H1 (cell line): Measurements from ENCODE around the gene INAVA. TPM values are rescaled to one million over a fixed set of nuclear protein-coding genes. Genes with fewer than 3 reads are reported as not detected.

Experiments
- CTCF ChIA-PET: fragments of 300-600 bp; sonication (Branson Sonifier 250); formaldehyde crosslinking; loops from one replicate; lab custom pipeline; 2021; ENCODE audit not compliant: partially characterized antibody; lab: Charles Lee
- POLR2A ChIA-PET: fragments of 300-600 bp; sonication (Branson Sonifier 250); formaldehyde crosslinking; loops from one replicate; lab custom pipeline; 2021; ENCODE audit warnings: inconsistent platforms; ENCODE audit not compliant: partially characterized antibody; lab: Charles Lee
- DNase-seq, 2 experiments: peaks; one replicate each; pipeline versions ENCODE4 v3.0.0 to v3.0.0-alpha.2; 2010 to 2022; ENCODE audit warnings: low spot score in 2 of 2, low read depth in 1 of 2, mixed read lengths in 1 of 2
- FAIRE-seq: peaks from 2 replicates; lab custom pipeline; 2011; peaks lifted over from hg19 to GRCh38; lab: Jason Lieb, UNC
- H2AFZ ChIP-seq: 2 replicates; pipeline ENCODE4 v1.8.1; 2012; ENCODE audit warnings: low read length, inconsistent platforms
- H2AK5ac ChIP-seq: 2 replicates; pipeline ENCODE4 v1.6.1; 2013; ENCODE audit warnings: low read depth, low read length
- H2BK120ac ChIP-seq: replicated peaks from 2 replicates; pipeline ENCODE3; 2013; ENCODE audit warnings: low read depth, low read length, inconsistent platforms
- H2BK12ac ChIP-seq: 2 replicates; pipeline ENCODE4 v1.6.1; 2013; ENCODE audit warnings: low read depth, low read length
- H2BK15ac ChIP-seq: 2 replicates; pipeline ENCODE4 v1.6.1; 2013; ENCODE audit warnings: low read length
- H2BK20ac ChIP-seq: 2 replicates; pipeline ENCODE4 v1.6.1; 2013; ENCODE audit warnings: low read length
- H2BK5ac ChIP-seq: 2 replicates; pipeline ENCODE4 v1.6.1; 2013; ENCODE audit warnings: low read depth, low read length
- H3K14ac ChIP-seq: 2 replicates; pipeline ENCODE4 v1.6.1; 2013; ENCODE audit warnings: inconsistent platforms; ENCODE audit not compliant: insufficient read length
- H3K18ac ChIP-seq: 2 replicates; pipeline ENCODE4 v1.6.1; 2013; ENCODE audit warnings: low read length; ENCODE audit errors: extremely low read depth
- H3K23ac ChIP-seq: 2 replicates; pipeline ENCODE4 v1.6.1; 2013; ENCODE audit warnings: inconsistent platforms; ENCODE audit not compliant: insufficient read length
- H3K23me2 ChIP-seq: 2 replicates; pipeline ENCODE4 v1.6.1; 2013; ENCODE audit warnings: low read depth, low read length
- H3K27ac ChIP-seq: 2 replicates; pipeline ENCODE4 v1.6.1; 2011; ENCODE audit warnings: low read depth, low read length, inconsistent platforms
- H3K27me3 ChIP-seq, 4 experiments: replicated peaks in 1 of 4; 1 replicate in 1 of 4; 2 replicates in 3 of 4; pipeline versions ENCODE4 v1.6.1 to v1.8.1; 2011 to 2013; ENCODE audit warnings: low read length in 3 of 4, mild to moderate bottlenecking in 3 of 4, inconsistent platforms in 2 of 4, mixed read lengths in 2 of 4, moderate library complexity in 1 of 4; ENCODE audit not compliant: control insufficient read depth in 3 of 4, insufficient read depth in 3 of 4; ENCODE audit errors: extremely low read depth in 1 of 4
- H3K36me3 ChIP-seq, 4 experiments: 2 replicates each; pipeline versions ENCODE4 v1.6.1 to v1.8.1; 2011 to 2013; ENCODE audit warnings: mild to moderate bottlenecking in 4 of 4, low read length in 3 of 4, moderate library complexity in 2 of 4, control low read depth in 1 of 4, inconsistent platforms in 1 of 4; ENCODE audit not compliant: insufficient read depth in 4 of 4, control insufficient read depth in 2 of 4
- H3K4ac ChIP-seq: replicated peaks from 2 replicates; pipeline ENCODE3; 2013; ENCODE audit warnings: low read length, low read depth, mixed read lengths, inconsistent platforms; ENCODE audit not compliant: insufficient read length
- H3K4me1 ChIP-seq, 4 experiments: replicated peaks in 1 of 4; 1 replicate in 1 of 4; 2 replicates in 3 of 4; pipeline versions ENCODE4 v1.6.1 to v1.8.1; 2011 to 2013; ENCODE audit warnings: low read length in 3 of 4, inconsistent platforms in 2 of 4, mixed read lengths in 1 of 4; ENCODE audit not compliant: insufficient read depth in 4 of 4, control insufficient read depth in 3 of 4
- H3K4me2 ChIP-seq, 2 experiments: 2 replicates each; pipeline versions ENCODE4 v1.6.1 to v1.8.1; 2011 to 2013; ENCODE audit warnings: low read depth in 2 of 2, low read length in 2 of 2, control low read depth in 1 of 2, inconsistent platforms in 1 of 2, mild to moderate bottlenecking in 1 of 2; ENCODE audit not compliant: insufficient read depth in 1 of 2
- H3K4me3 ChIP-seq, 4 experiments: fragments of 200-600, 300-600 bp in 1 of 4; sonication (generic), shearing (Covaris generic), sonication (Bioruptor Twin) in 1 of 4; 2 replicates each; pipeline versions ENCODE4 v1.5.1 to v1.8.1; 2011 to 2016; ENCODE audit warnings: low read length in 4 of 4, low read depth in 3 of 4, control low read depth in 2 of 4, inconsistent platforms in 2 of 4, mild to moderate bottlenecking in 2 of 4, mixed read lengths in 1 of 4, moderate library complexity in 1 of 4; ENCODE audit not compliant: insufficient read depth in 2 of 4; ENCODE audit errors: extremely low read depth in 1 of 4
- H3K56ac ChIP-seq: replicated peaks from 2 replicates; pipeline ENCODE3; 2013; ENCODE audit warnings: low read depth, mild to moderate bottlenecking, mixed read lengths, low read length, inconsistent platforms; ENCODE audit not compliant: insufficient read length
- H3K79me1 ChIP-seq: 2 replicates; pipeline ENCODE4 v1.6.1; 2013; ENCODE audit warnings: low read depth, low read length, control low read depth
- H3K79me2 ChIP-seq, 2 experiments: 2 replicates each; pipeline versions ENCODE4 v1.6.1 to v1.8.1; 2012 to 2013; ENCODE audit warnings: low read length in 2 of 2, mild to moderate bottlenecking in 2 of 2, inconsistent platforms in 1 of 2; ENCODE audit not compliant: insufficient read depth in 2 of 2, control insufficient read depth in 1 of 2
- H3K9ac ChIP-seq, 4 experiments: replicated peaks in 1 of 4; 1 replicate in 1 of 4; 2 replicates in 3 of 4; pipeline versions ENCODE4 v1.6.1 to v1.8.1; 2011 to 2013; ENCODE audit warnings: low read depth in 3 of 4, low read length in 3 of 4, control low read depth in 2 of 4, mild to moderate bottlenecking in 2 of 4, moderate library complexity in 2 of 4, inconsistent platforms in 1 of 4; ENCODE audit errors: extremely low read depth in 1 of 4
- H3K9me3 ChIP-seq, 2 experiments: 2 replicates each; pipeline versions ENCODE4 v1.6.1 to v1.8.1; 2012 to 2013; ENCODE audit warnings: mild to moderate bottlenecking in 2 of 2, moderate library complexity in 2 of 2, control low read depth in 1 of 2, inconsistent platforms in 1 of 2, low read depth in 1 of 2, low read length in 1 of 2, mixed read lengths in 1 of 2; ENCODE audit not compliant: insufficient read depth in 2 of 2
- H4K20me1 ChIP-seq, 2 experiments: replicated peaks in 1 of 2; 2 replicates each; pipeline versions ENCODE3 to v1.8.1; 2011 to 2013; ENCODE audit warnings: inconsistent platforms in 2 of 2, low read length in 2 of 2, mild to moderate bottlenecking in 1 of 2; ENCODE audit not compliant: insufficient read depth in 2 of 2, control insufficient read depth in 1 of 2
- H4K5ac ChIP-seq: 2 replicates; pipeline ENCODE4 v1.6.1; 2013; ENCODE audit warnings: low read length, low read depth, mixed read lengths, inconsistent platforms; ENCODE audit not compliant: insufficient read length
- H4K8ac ChIP-seq: 2 replicates; pipeline ENCODE4 v1.8.0; 2013; ENCODE audit warnings: mild to moderate bottlenecking, moderate library complexity, low read length, inconsistent platforms; ENCODE audit not compliant: insufficient read depth; ENCODE audit errors: extremely low read depth
- H4K91ac ChIP-seq: replicated peaks from 2 replicates; pipeline ENCODE3; 2013; ENCODE audit warnings: low read length, mixed read lengths, inconsistent platforms; ENCODE audit not compliant: insufficient read length
- CBX5 ChIP-seq: fragments of 300-800, 300-1000 bp; sonication (generic); IDR thresholded peaks from 2 replicates; pipeline ENCODE4 v1.7.1; 2016; ENCODE audit warnings: antibody characterized with exemption, low read length, low read depth
- KDM4A ChIP-seq: IDR thresholded peaks from one replicate; pipeline ENCODE4 v1.7.1; 2012; ENCODE audit warnings: low read depth, mild to moderate bottlenecking, moderate library complexity, low read length, inconsistent platforms; ENCODE audit not compliant: severe bottlenecking
- RXRA ChIP-seq: IDR thresholded peaks from 2 replicates; pipeline ENCODE4 v1.6.1; 2011; ENCODE audit warnings: low read depth, mild to moderate bottlenecking, low read length, moderate library complexity; ENCODE audit not compliant: insufficient read depth
- WGBS, 2 experiments: shearing (Covaris generic) in 1 of 2; methylation state at CpG; one replicate each; pipeline versions ENCODE4 v1.1.6 to v1.1.7; 2013 to 2015; ENCODE audit warnings: low lambda C conversion rate in 2 of 2, mixed read lengths in 2 of 2, inconsistent platforms in 1 of 2, low coverage in 1 of 2, missing lambda C conversion rate in 1 of 2; ENCODE audit not compliant: insufficient replicate concordance in 2 of 2, insufficient coverage in 1 of 2, insufficient read length in 1 of 2; ENCODE audit errors: extremely low coverage in 1 of 2, missing lambda C conversion rate in 1 of 2; 5-methylcytosine and 5-hydroxymethylcytosine counted together
- polyA plus RNA-seq, 7 experiments: library from polyadenylated mRNA; depleted of rRNA in 3 of 7; stranded (reverse) in 5 of 7; unstranded in 2 of 7; fragments of >200 nt in 5 of 7; fragments of 200-250 nt in 2 of 7; gene quantifications; 1 replicate in 5 of 7; 2 replicates in 1 of 7; 4 replicates in 1 of 7; pipeline versions ENCODE4 v1.2.1 to v1.2.3, GENCODE V29; 2011 to 2013; ENCODE audit warnings: missing spikeins in 2 of 7, mixed read lengths in 2 of 7
- total RNA-seq: library from RNA; stranded (reverse); fragmentation: NEBNext Ultra II Directional; extraction: Animal tissue kit (Norgen Biotek cat#: 25700); gene quantifications from 2 replicates; pipeline ENCODE4 v1.2.1, GENCODE V29; 2021

Gene INAVA
- total and polyA plus RNA-seq, 2 of the 8 experiments (the other 6 are each of a cell fraction or from before 2014, with no cell fraction given) = 46.8 to 49.3 TPM

GRCh38 chr1:200856716-200857357 is 37.9 kb upstream of the INAVA start:
- Histone ChIP-seq H3K79me2 (no peaks in the 10 kb centered on the region), H2BK120ac (no peak overlapping the region), H2BK12ac (no peak overlapping the region), H3K79me1 (no peaks in the 10 kb centered on the region), H3K4me1 (no peaks in the 10 kb centered on the region), H3K18ac (no peak overlapping the region), H3K36me3 (peaks cover 2 to 40% (median 20%) of the 10 kb centered on the region in 4 experiments; a peak in 6 of 8 replicates), H2BK5ac (no peak overlapping the region), H3K27ac (no peak overlapping the region), H4K91ac (no peak overlapping the region)
- CTCF ChIA-PET = interaction anchor here (1.1 kb wide), 1 partner anchor 298 kb away, joined by 3 read pairs; no protein-coding TSS in a partner anchor
- DNase-seq = no peak
- 92% methylated on average over 2 of the region's 2 CpGs; no CpG with 5 or more reads in 1 of the 2 experiments for WGBS, 2 experiments
- TF ChIP-seq CBX5 = no peak
- TF ChIP-seq KDM4A = no peak
- TF ChIP-seq RXRA = no peak
- TF ChIP-seq, all 59 proteins: peak for 0
- H2BK20ac ChIP-seq = no peak overlapping the region
- no peak overlapping the region for H4K5ac ChIP-seq
- no peaks in the 10 kb centered on the region for H3K27me3 ChIP-seq
- H3K4me3 ChIP-seq = no peak overlapping the region
- H4K8ac ChIP-seq = no peak overlapping the region
- no peaks in the 10 kb centered on the region for H3K9me3 ChIP-seq
- H3K4me2 ChIP-seq = no peak overlapping the region
- no peak for FAIRE-seq
- H3K4ac ChIP-seq = no peak overlapping the region
- H2AFZ ChIP-seq = no peak overlapping the region
- H4K20me1 ChIP-seq = no peaks in the 10 kb centered on the region
- no peak overlapping the region for H2AK5ac ChIP-seq
- no peak overlapping the region for H3K14ac ChIP-seq
- POLR2A ChIA-PET = interaction anchor here (1.1 kb wide), 1 partner anchor 34 kb away, joined by 4 read pairs; no protein-coding TSS in a partner anchor
- H3K23ac ChIP-seq = no peak overlapping the region
- H2BK15ac ChIP-seq = no peak overlapping the region
- H3K56ac ChIP-seq = no peak overlapping the region
- H3K9ac ChIP-seq = no peak overlapping the region
- H3K23me2 ChIP-seq = no peaks in the 10 kb centered on the region; the same call in 1 of the 2 replicates
